Activated CD8-positive, alpha-beta T cell treated with anti-CD3 and anti-CD28 coated beads for 36 hours (primary cell): Measurements from ENCODE around the gene SIGLECL1. TPM values are rescaled to one million over a fixed set of nuclear protein-coding genes. Genes with fewer than 3 reads are reported as not detected.
"Not testable (repeated sequence)": the region's sequence is repeated elsewhere in the genome, so short reads cannot be mapped to it uniquely, and the experiment has no call there.

Experiments
- ATAC-seq: fragments of 200-7000 bp; cut with Tn5 transposase; one replicate; pipeline ENCODE4 v1.10.0; 2021; ENCODE audit warnings: mild to moderate bottlenecking, moderate library complexity
- CTCF ChIA-PET: fragments of 350-600 bp; sonication (Branson Sonifier 250); formaldehyde crosslinking; loops from one replicate; lab custom pipeline; 2021; ENCODE audit warnings: antibody characterized with exemption; lab: Charles Lee
- POLR2A ChIA-PET: fragments of 350-600 bp; sonication (Branson Sonifier 250); formaldehyde crosslinking; loops from one replicate; lab custom pipeline; 2021; ENCODE audit warnings: antibody characterized with exemption; lab: Charles Lee
- DNase-seq: peaks from one replicate; pipeline ENCODE4 v3.0.0-alpha.2; 2020
- H3K27ac Mint-ChIP-seq: one replicate; pipeline ENCODE4 v1.8.0; 2021; ENCODE audit warnings: mild to moderate bottlenecking, mixed read lengths
- H3K27me3 Mint-ChIP-seq: one replicate; pipeline ENCODE4 v1.8.0; 2021; ENCODE audit warnings: mixed read lengths
- H3K36me3 Mint-ChIP-seq: one replicate; pipeline ENCODE4 v1.8.0; 2021; ENCODE audit warnings: low read depth, mixed read lengths
- H3K4me1 Mint-ChIP-seq: one replicate; pipeline ENCODE4 v1.8.0; 2021; ENCODE audit warnings: low read depth, mixed read lengths
- H3K4me3 Mint-ChIP-seq: one replicate; pipeline ENCODE4 v1.8.0; 2021; ENCODE audit warnings: mild to moderate bottlenecking, moderate library complexity, mixed read lengths
- H3K9me3 Mint-ChIP-seq: one replicate; pipeline ENCODE4 v1.8.0; 2021; ENCODE audit warnings: mixed read lengths
- intact Hi-C: fragments of 100-400 bp; cut with micrococcal nuclease; formaldehyde crosslinking; loops from one replicate; pipeline ENCODE4 v1.10.0; 2022
- total RNA-seq, 2 experiments: library from RNA; stranded (reverse); gene quantifications; one replicate each; pipeline ENCODE4 v1.2.3, GENCODE V29; 2021
- TF ChIP-seq, protein P1 (sequence below): fragments of 200-600 bp; IDR thresholded peaks from one replicate; pipeline ENCODE4 v1.8.0; 2022; ENCODE audit warnings: antibody characterized with exemption, mild to moderate bottlenecking

Gene SIGLECL1
- total RNA-seq, 2 experiments from 2014 or later: not detected

DNA sequence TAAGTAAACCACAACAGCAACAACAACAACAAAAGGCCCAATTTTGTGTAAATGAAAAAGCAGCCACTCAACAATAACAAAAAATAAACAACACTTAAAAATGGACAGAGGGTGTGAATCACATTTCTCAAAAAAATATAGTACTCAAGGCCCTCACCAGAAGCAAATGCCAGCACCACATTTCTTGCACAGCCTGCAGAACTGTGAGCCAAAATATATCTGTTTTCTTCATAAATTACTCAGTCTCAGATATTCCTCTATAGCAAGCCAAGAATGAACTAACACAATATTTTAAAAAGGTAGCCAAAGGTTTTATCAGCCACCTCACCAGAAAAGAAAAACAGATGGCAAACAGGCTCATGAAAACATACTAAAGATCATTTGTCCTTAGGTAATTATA lies 29.9 kb upstream of the SIGLECL1 start:
- Mint-ChIP-seq H3K27me3 (peaks cover 32% of the 10 kb centered on the region), H3K9me3 (no peaks in the 10 kb centered on the region), H3K4me3 (no peak overlapping the region), H3K27ac (no peak overlapping the region), H3K4me1 (no peaks in the 10 kb centered on the region), H3K36me3 (no peaks in the 10 kb centered on the region)
- CTCF ChIA-PET: no interaction called here
- POLR2A ChIA-PET: no interaction called here
- no peak for DNase-seq
- no peak for ATAC-seq
- intact Hi-C loops: no loop called here
- TF ChIP-seq, protein P1, sequence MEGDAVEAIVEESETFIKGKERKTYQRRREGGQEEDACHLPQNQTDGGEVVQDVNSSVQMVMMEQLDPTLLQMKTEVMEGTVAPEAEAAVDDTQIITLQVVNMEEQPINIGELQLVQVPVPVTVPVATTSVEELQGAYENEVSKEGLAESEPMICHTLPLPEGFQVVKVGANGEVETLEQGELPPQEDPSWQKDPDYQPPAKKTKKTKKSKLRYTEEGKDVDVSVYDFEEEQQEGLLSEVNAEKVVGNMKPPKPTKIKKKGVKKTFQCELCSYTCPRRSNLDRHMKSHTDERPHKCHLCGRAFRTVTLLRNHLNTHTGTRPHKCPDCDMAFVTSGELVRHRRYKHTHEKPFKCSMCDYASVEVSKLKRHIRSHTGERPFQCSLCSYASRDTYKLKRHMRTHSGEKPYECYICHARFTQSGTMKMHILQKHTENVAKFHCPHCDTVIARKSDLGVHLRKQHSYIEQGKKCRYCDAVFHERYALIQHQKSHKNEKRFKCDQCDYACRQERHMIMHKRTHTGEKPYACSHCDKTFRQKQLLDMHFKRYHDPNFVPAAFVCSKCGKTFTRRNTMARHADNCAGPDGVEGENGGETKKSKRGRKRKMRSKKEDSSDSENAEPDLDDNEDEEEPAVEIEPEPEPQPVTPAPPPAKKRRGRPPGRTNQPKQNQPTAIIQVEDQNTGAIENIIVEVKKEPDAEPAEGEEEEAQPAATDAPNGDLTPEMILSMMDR: no peak

DNA sequence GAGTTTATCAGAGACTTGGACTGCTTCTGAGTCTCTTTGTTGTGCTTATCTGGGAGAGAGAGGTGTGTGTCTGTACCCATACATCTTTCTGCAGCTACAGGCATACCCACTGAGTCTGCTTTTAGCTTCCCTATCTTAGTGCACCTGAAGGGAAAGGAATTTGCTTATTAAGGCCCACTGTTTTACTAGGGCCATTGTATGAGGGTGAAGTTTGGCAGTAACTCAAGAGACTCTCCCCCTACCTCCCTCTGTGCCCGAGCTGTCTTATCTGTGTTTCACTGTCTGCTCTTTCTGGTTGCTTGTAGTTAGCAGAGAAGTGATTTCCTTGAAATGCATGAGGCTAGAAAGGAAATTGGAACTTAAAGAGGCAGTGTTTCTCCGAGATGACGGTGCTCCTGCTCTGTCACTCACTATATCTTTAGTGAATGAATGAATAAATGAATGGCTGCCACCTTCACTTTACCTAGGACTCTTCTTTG lies 26.7 kb upstream of the SIGLECL1 start:
- no peak for ATAC-seq
- Mint-ChIP-seq H3K4me3 (no peak overlapping the region), H3K27me3 (peaks cover 45% of the 10 kb centered on the region)

DNA sequence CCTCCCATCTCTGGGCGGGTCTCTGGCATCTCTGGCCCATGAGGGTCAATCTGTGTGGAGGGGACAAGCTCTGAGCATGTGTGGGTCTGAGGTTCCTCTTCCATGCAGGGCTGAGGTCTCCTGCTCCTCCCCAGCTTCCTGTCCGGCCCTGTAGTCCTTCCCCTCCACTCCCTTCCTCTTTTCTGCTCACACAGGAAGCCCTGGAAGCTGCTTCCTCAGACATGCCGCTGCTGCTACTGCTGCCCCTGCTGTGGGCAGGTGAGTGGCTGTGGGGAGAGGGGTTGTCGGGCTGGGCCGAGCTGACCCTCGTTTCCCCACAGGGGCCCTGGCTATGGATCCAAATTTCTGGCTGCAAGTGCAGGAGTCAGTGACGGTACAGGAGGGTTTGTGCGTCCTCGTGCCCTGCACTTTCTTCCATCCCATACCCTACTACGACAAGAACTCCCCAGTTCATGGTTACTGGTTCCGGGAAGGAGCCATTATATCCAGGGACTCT lies 25.9 kb upstream of the SIGLECL1 start, which contains the start of gene CD33:
TSS of gene CD33 (plus strand) at position 183 of the 496 bp plus-strand sequence. CDS start at position 222, 39 bp downstream.
- CTCF ChIA-PET, intact Hi-C loops, H3K4me3 Mint-ChIP-seq, H3K27ac Mint-ChIP-seq, H3K4me1 Mint-ChIP-seq, H3K36me3 Mint-ChIP-seq, ATAC-seq, DNase-seq, POLR2A ChIA-PET, H3K9me3 Mint-ChIP-seq: not testable (repeated sequence)
- peaks cover 45% of the 10 kb centered on the region for H3K27me3 Mint-ChIP-seq

More for the DNA sequence above, 26.7 kb upstream of the SIGLECL1 start:
- ChIA-PET CTCF (no interaction called here), POLR2A (no interaction called here)
- intact Hi-C loops: no loop called here
- H3K9me3 Mint-ChIP-seq: no peaks in the 10 kb centered on the region
- DNase-seq: no peak
- no peaks in the 10 kb centered on the region for H3K4me1 Mint-ChIP-seq
- no peak overlapping the region for H3K27ac Mint-ChIP-seq
- no peaks in the 10 kb centered on the region for H3K36me3 Mint-ChIP-seq
- TF ChIP-seq, protein P1: no peak

DNA sequence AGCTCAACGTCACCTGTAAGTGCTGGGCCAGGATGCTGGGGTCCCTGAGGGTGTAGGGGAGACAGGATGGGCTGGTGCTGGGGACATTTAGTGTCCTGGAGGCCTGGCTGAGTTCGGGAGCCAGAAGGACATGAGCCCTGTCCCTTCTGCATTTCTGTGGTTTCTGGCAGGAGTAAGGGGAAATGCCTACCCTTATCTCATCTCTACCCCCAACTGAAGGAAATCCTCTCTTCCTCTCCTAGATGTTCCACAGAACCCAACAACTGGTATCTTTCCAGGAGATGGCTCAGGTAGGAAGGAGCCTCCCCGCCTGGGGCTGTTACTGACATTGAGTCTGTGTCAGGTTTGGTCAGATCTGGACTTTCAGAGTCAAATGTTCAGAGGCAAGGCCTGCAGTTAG lies 24.8 kb upstream of the SIGLECL1 start:
- CTCF ChIA-PET: interaction anchor here (1.2 kb wide), 1 partner anchor 34 kb away, joined by 3 read pairs; no protein-coding TSS in a partner anchor
- H3K27me3 Mint-ChIP-seq: peaks cover 40% of the 10 kb centered on the region
- no peaks in the 10 kb centered on the region for H3K36me3 Mint-ChIP-seq
- ATAC-seq: no peak
- POLR2A ChIA-PET: interaction anchor here (0.6 kb wide), 1 partner anchor 10 kb away, joined by 3 read pairs; no protein-coding TSS in a partner anchor
- H3K4me3 Mint-ChIP-seq: no peak overlapping the region
- intact Hi-C loops: no loop called here
- H3K4me1 Mint-ChIP-seq: no peaks in the 10 kb centered on the region
- DNase-seq: no peak
- no peak overlapping the region for H3K27ac Mint-ChIP-seq
- TF ChIP-seq, protein P1: no peak
- H3K9me3 Mint-ChIP-seq: no peaks in the 10 kb centered on the region

DNA sequence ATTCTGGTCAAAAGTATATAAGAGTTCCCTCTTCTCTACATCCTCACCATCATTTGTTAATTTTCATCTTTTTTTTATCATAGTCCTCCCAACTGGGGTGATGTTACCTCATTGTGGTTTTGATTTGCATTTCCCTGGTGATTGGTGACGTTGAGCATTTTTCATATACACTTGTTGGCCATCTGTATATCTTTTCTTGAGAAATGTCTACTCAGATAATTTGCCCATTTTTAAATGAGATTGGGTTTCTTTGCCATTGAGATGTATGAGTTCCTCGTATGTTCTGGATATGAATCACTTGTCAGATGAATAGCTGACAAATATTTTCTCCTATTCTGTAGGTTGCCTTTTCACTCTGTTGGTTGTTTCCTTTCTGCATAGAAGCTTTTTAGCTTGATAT lies 23.6 kb upstream of the SIGLECL1 start:
- intact Hi-C loops: no loop called here
- Mint-ChIP-seq H3K4me3 (no peak overlapping the region), H3K36me3 (no peaks in the 10 kb centered on the region), H3K27me3 (peaks cover 40% of the 10 kb centered on the region), H3K9me3 (no peaks in the 10 kb centered on the region), H3K27ac (no peak overlapping the region), H3K4me1 (no peaks in the 10 kb centered on the region)
- TF ChIP-seq, protein P1: no peak
- ATAC-seq: no peak
- POLR2A ChIA-PET: no interaction called here
- CTCF ChIA-PET: interaction anchor here (1.2 kb wide), 1 partner anchor 32 kb away, joined by 3 read pairs; no protein-coding TSS in a partner anchor
- no peak for DNase-seq
